Breast epithelium (tissue), 4 donors: ENCODE results near the gene BAD. TPM values are rescaled to one million over a fixed set of nuclear protein-coding genes. Genes with fewer than 3 reads are reported as not detected.

Experiments used
- DNase-seq, 2 donors: peaks; one replicate each; pipeline ENCODE4 v3.0.0-alpha.2; 2019; ENCODE audit warnings: low spot score in 2 of 2
- H3K27ac ChIP-seq, 2 donors: fragments of 200-600 bp; sonication (generic) in 1 of 2; one replicate each; pipeline ENCODE4 v1.5.1; 2016 to 2019; ENCODE audit warnings: mild to moderate bottlenecking in 1 of 2
- H3K27me3 ChIP-seq, 2 donors: fragments of 200-600 bp; sonication (generic) in 1 of 2; one replicate each; pipeline versions ENCODE4 v1.5.1 to v1.6.0; 2017 to 2019; ENCODE audit warnings: control low read depth in 1 of 2, mild to moderate bottlenecking in 1 of 2
- H3K36me3 ChIP-seq: fragments of 200-600 bp; one replicate; pipeline ENCODE4 v1.5.1; 2019
- H3K4me1 ChIP-seq, 2 donors: fragments of 200-600 bp; sonication (generic); one replicate each; pipeline ENCODE4 v1.5.1; 2016 to 2019; ENCODE audit warnings: control low read depth in 1 of 2
- H3K4me3 ChIP-seq, 3 donors: fragments of 200-600 bp; sonication (generic); 1 replicate in 2 of 3; 2 replicates in 1 of 3; pipeline ENCODE4 v1.5.1; 2016 to 2019; ENCODE audit warnings: mild to moderate bottlenecking in 3 of 3, moderate library complexity in 2 of 3
- H3K9me3 ChIP-seq, 2 donors: fragments of 200-600 bp; sonication (generic) in 1 of 2; one replicate each; pipeline ENCODE4 v1.5.1; 2016 to 2019; ENCODE audit warnings: control low read depth in 1 of 2
- CTCF ChIP-seq, 3 donors: fragments of 450-650 bp; IDR thresholded peaks; one replicate each; pipeline ENCODE4 v1.5.1; 2016 to 2017; ENCODE audit warnings: antibody characterized with exemption in 3 of 3, mild to moderate bottlenecking in 3 of 3, moderate library complexity in 3 of 3
- POLR2A ChIP-seq: fragments of 450-650 bp; IDR thresholded peaks from one replicate; pipeline ENCODE4 v1.6.1; 2016; ENCODE audit warnings: antibody characterized with exemption, mild to moderate bottlenecking, moderate library complexity
- POLR2AphosphoS5 ChIP-seq, 3 donors: sonication (generic); formaldehyde crosslinking; IDR thresholded peaks; one replicate each; pipeline ENCODE4 v1.6.1; 2017; ENCODE audit warnings: antibody characterized with exemption in 3 of 3
- intact Hi-C: fragments of 100-400 bp; cut with DNase I; formaldehyde crosslinking; loops from one replicate; pipeline ENCODE4 v1.15.1; 2023; ENCODE audit warnings: low total_unique reads
- total RNA-seq, 3 donors: library from RNA; depleted of rRNA; stranded (reverse); fragments of >200 nt; gene quantifications; one replicate each; pipeline ENCODE4 v1.1.0, GENCODE V29; 2016

Gene BAD
- total RNA-seq, 3 donors from 2014 or later, result 80.3 to 107 (median 87.5) TPM

DNA sequence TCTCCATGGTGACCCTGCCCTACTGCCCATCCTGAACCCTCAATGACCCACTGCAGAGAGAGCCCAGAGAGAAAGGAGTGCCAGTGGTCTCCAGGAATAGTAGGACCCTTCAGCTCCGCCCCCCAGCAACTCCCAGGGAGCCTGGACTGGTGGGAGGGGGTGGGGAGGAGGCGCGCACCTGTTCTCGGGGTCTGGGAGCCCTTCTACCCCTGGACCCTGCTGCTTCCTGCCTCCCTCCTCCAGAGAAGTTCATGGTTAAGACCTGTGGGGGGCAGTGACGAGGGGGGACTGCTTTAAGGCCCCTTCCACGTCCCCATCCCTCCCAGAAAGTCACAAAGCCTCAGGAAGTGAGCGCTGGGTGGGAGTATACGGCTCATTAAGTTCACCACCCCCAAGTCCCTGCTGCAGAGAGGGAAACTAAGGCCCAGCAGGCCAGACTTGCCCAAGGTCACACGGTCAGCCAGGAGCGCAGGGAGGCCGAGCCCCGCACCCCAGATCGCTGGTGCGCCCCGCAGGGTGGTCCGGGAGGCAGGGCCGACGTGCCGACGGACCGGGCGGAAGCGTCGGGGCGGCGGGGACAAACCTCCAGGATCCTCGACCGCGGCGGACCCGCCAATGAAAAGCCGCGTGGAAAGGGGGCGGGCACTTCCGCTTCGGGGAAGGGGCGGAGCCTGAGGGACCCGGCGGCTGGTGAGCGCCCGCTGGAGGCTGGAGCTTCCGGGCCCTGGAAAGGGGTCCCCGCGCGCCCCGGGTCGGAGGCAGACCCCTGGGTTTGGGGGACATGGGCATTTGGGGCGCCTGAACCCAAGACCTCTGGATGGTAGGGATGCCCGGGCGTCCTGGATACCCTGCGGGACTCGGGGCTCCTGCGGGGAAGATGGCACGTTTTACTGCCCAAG lies 58.6 kb downstream of the BAD start, which contains the start of the genes NUDT22 and TRPT1:
NUDT22 (plus strand) TSS at position 667 of the 899 bp plus-strand sequence. CDS start 379 bp downstream, outside the sequence.
TRPT1 (minus strand) TSS at position 579 of the 899 bp plus-strand sequence; CDS start at position 253, 326 bp downstream.
- Histone ChIP-seq H3K4me1 (peaks cover 0 to 4% of the 10 kb centered on the region in 2 donors), H3K27me3 (no peaks in the 10 kb centered on the region)
- intact Hi-C loops, result no loop called here

GRCh38 chr11:64224891-64225607 lies 59.4 kb downstream of the BAD start:
- TF ChIP-seq POLR2AphosphoS5 (IDR thresholded peaks at IDR 0.05) (no peak), POLR2A (no peak), CTCF (IDR thresholded peaks at IDR 0.05) (no peak)
- peaks cover 0 to 4% of the 10 kb centered on the region in 2 donors for H3K4me1 ChIP-seq

More for the DNA sequence above, 58.6 kb downstream of the BAD start, which contains the start of the genes NUDT22 and TRPT1:
- peak; percentile 83 to 92 for DNase-seq
- H3K4me3 ChIP-seq, result peak within 1 kb of the TSS; percentile 53 to 89 (median 87)
- no peaks in the 10 kb centered on the region for H3K36me3 ChIP-seq
- H3K27ac ChIP-seq, result peak within 1 kb of the TSS; percentile 91 to 95
- H3K9me3 ChIP-seq, result no peaks in the 10 kb centered on the region
- TF ChIP-seq CTCF (IDR thresholded peaks at IDR 0.05) (peak in 1 of 3 donors; percentile 9), POLR2AphosphoS5 (IDR thresholded peaks at IDR 0.05) (peak; percentile 59 to 84 (median 67)), POLR2A (peak; percentile 88)

GRCh38 chr11:64224151-64224890 lies 60.1 kb downstream of the BAD start:
- Histone ChIP-seq H3K4me3 (no peak overlapping the region), H3K9me3 (no peaks in the 10 kb centered on the region), H3K4me1 (peaks cover 0 to 4% of the 10 kb centered on the region in 2 donors), H3K27me3 (no peaks in the 10 kb centered on the region), H3K27ac (no peak overlapping the region), H3K36me3 (no peaks in the 10 kb centered on the region)
- intact Hi-C loops, result no loop called here
- TF ChIP-seq CTCF (IDR thresholded peaks at IDR 0.05), result no peak
- TF ChIP-seq POLR2A, result no peak
- TF ChIP-seq POLR2AphosphoS5 (IDR thresholded peaks at IDR 0.05), result no peak
- DNase-seq, result no peak

More at GRCh38 chr11:64224891-64225607, 59.4 kb downstream of the BAD start:
- Histone ChIP-seq H3K36me3 (no peaks in the 10 kb centered on the region), H3K9me3 (no peaks in the 10 kb centered on the region), H3K4me3 (peak overlapping the region; percentile 53 to 89 (median 87)), H3K27me3 (no peaks in the 10 kb centered on the region), H3K27ac (peak overlapping the region; percentile 91 to 95)
- intact Hi-C loops, result no loop called here
- no peak for DNase-seq

DNA sequence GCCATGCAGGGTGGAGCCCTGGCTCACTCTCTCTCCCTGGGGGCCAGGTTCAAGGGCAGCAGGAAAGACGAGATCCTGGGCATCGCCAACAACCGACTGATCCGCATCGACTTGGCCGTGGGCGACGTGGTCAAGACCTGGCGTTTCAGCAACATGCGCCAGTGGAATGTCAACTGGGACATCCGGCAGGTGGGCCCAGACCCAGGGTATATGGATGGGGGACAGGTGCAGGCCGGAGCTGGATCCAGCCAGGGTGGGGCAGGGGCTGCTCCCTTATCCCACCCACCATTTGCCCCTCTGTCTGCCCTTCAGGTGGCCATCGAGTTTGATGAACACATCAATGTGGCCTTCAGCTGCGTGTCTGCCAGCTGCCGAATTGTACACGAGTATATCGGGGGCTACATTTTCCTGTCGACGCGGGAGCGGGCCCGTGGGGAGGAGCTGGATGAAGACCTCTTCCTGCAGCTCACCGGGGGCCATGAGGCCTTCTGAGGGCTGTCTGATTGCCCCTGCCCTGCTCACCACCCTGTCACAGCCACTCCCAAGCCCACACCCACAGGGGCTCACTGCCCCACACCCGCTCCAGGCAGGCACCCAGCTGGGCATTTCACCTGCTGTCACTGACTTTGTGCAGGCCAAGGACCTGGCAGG lies 61.3 kb downstream of the BAD start:
- H3K4me1 ChIP-seq, result peaks cover 0 to 4% of the 10 kb centered on the region in 2 donors
- intact Hi-C loops, result no loop called here
- DNase-seq, result no peak
- no peak for TF ChIP-seq POLR2AphosphoS5 (IDR thresholded peaks at IDR 0.05)
- H3K36me3 ChIP-seq, result no peaks in the 10 kb centered on the region
- peak overlapping the region in 1 of 2 donors; percentile 8 for H3K27ac ChIP-seq
- no peaks in the 10 kb centered on the region for H3K9me3 ChIP-seq
- H3K27me3 ChIP-seq, result no peaks in the 10 kb centered on the region
- no peak overlapping the region for H3K4me3 ChIP-seq

- Histone ChIP-seq H3K27me3 (no peaks in the 10 kb centered on the region), H3K4me3 (no peak overlapping the region), H3K27ac (peak overlapping the region in 1 of 2 donors; percentile 8), H3K36me3 (no peaks in the 10 kb centered on the region), H3K4me1 (peaks cover 0 to 4% of the 10 kb centered on the region in 2 donors), H3K9me3 (no peaks in the 10 kb centered on the region)
- intact Hi-C loops, result no loop called here
- TF ChIP-seq POLR2A, result no peak
- no peak for TF ChIP-seq CTCF (IDR thresholded peaks at IDR 0.05)
- TF ChIP-seq POLR2AphosphoS5 (IDR thresholded peaks at IDR 0.05), result no peak
- no peak for DNase-seq
Observed at GRCh38 chr11:64222651-64223000, 61.8 kb downstream of the BAD start.
